GM23338 (cell line): ENCODE measurements around the gene KRTAP19-8.

ENCODE experiments used
- CTCF ChIP-seq, 2 experiments: fragments of 200-600 bp in 1 of 2; sonication (generic) in 1 of 2; conservative IDR thresholded peaks; 2 replicates each; pipeline versions ENCODE4 v1.5.1 to v1.6.1; 2016 to 2017; ENCODE audit warnings: antibody characterized with exemption in 2 of 2, low read depth in 2 of 2, mild to moderate bottlenecking in 2 of 2, moderate library complexity in 1 of 2
- ETS1 ChIP-seq: IDR thresholded peaks from 2 replicates; pipeline ENCODE4 v1.6.1; 2016; ENCODE audit warnings: antibody characterized with exemption
- EZH2 ChIP-seq: fragments of 200-600 bp; sonication (generic); IDR thresholded peaks from one replicate; pipeline ENCODE4 v1.8.0; 2017; ENCODE audit warnings: antibody characterized with exemption, mild to moderate bottlenecking, low read depth; ENCODE audit not compliant: unreplicated experiment
- EZH2phosphoT487 ChIP-seq: fragments of 200-600 bp; sonication (generic); IDR thresholded peaks from one replicate; pipeline ENCODE4 v1.8.1; 2018; ENCODE audit warnings: antibody characterized with exemption; ENCODE audit not compliant: unreplicated experiment
- POLR2AphosphoS5 ChIP-seq: IDR thresholded peaks from 2 replicates; pipeline ENCODE4 v1.6.1; 2016; ENCODE audit warnings: antibody characterized with exemption, low read depth
- REST ChIP-seq: IDR thresholded peaks from one replicate; pipeline ENCODE4 v1.6.1; 2018; ENCODE audit warnings: antibody characterized with exemption; ENCODE audit not compliant: unreplicated experiment

GRCh38 chr21:31042080-31042464, 3.8 kb upstream of the KRTAP19-8 start:
- TF ChIP-seq ETS1: no peak
- TF ChIP-seq POLR2AphosphoS5: no peak
- TF ChIP-seq CTCF (conservative IDR thresholded peaks at IDR 0.05; ENCODE audit: low read depth in 2 of 2): no peak
- TF ChIP-seq REST: no peak
- no peak for TF ChIP-seq EZH2phosphoT487
- TF ChIP-seq EZH2: no peak
